Measurements from ENCODE around the gene HS2ST1. TPM values are rescaled to one million over a fixed set of nuclear protein-coding genes. Genes with fewer than 3 reads are reported as not detected.

The HS2ST1 gene
- total and polyA plus RNA-seq, 10 of the 15 experiments (the other 5 are each of a cell fraction or from before 2014, with no cell fraction given), result 5.4 to 30.8 (median 18.6) TPM

GRCh38 chr1:86965012-86965826 is 50.8 kb downstream of the HS2ST1 start (continued):
- no peak for TF ChIP-seq CHD2 (IDR thresholded peaks at IDR 0.05; ENCODE audit: borderline replicate concordance, low read depth, low read length)
- TF ChIP-seq USF2 (IDR thresholded peaks at IDR 0.05; ENCODE audit: borderline replicate concordance, low read depth, low read length), result no peak
- TF ChIP-seq RAD21 (IDR thresholded peaks at IDR 0.05; ENCODE audit: insufficient read depth, low read depth, low read length), result peak; percentile 59; the same call in 1 of the 2 replicates
- TF ChIP-seq ZNF207 (IDR thresholded peaks at IDR 0.05; ENCODE audit: borderline replicate concordance), result no peak
- no peak for TF ChIP-seq IKZF1 (conservative IDR thresholded peaks at IDR 0.05)
- no peak for TF ChIP-seq HDAC6 (IDR thresholded peaks at IDR 0.05; ENCODE audit: unreplicated experiment)
- TF ChIP-seq SMC3 (IDR thresholded peaks at IDR 0.05; ENCODE audit: borderline replicate concordance, low read length), result peak; percentile 58; the same call in 1 of the 2 replicates
- TF ChIP-seq HDAC2 (IDR thresholded peaks at IDR 0.05), result no peak

GRCh38 chr1:86965827-86966182 is 51.4 kb downstream of the HS2ST1 start:
- ATAC-seq (peak; percentile 83), FAIRE-seq (peak; percentile 62), DNase-seq (ENCODE audit: low read depth, low spot score) (peak; percentile 17)
- no TSS peak for BruUV-seq (replicated peaks)
- H3K79me2 ChIP-seq (ENCODE audit: control insufficient read depth, insufficient read depth, low read length), result peaks cover 3% of the 10 kb centered on the region
- no peak overlapping the region for H3K4me3 ChIP-seq
- SMC1A ChIA-PET (ENCODE audit: uncharacterized antibody, unreplicated experiment), result interaction anchor here (0.6 to 4.2 kb wide), 9 partner anchors 10 to 137 kb away, joined by 3 to 68 read pairs (median 4); partner anchors contain the start of genes HS2ST1 and SELENOF
- no peak overlapping the region for H3K9ac ChIP-seq (ENCODE audit: control insufficient read depth, insufficient read depth, low read length)
- no peaks in the 10 kb centered on the region for H3K36me3 ChIP-seq (ENCODE audit: control insufficient read depth in 2 of 2, insufficient read depth in 2 of 2, low read length in 1 of 2)
- RAD21 ChIA-PET (ENCODE audit: unreplicated experiment), result interaction anchor here (1.0 to 3.9 kb wide), 9 partner anchors 9 to 221 kb away, joined by 3 to 40 read pairs (median 4); partner anchors contain the start of genes HS2ST1 and SELENOF
- H3K4me1 ChIP-seq (ENCODE audit: control insufficient read depth, insufficient read depth, low read length), result peaks cover 4% of the 10 kb centered on the region; the same call in 1 of the 2 replicates
- no peak overlapping the region for H3K27ac ChIP-seq (ENCODE audit: control insufficient read depth, insufficient read depth)
- peaks cover 1% of the 10 kb centered on the region; the same call in 1 of the 3 replicates for H3K9me3 ChIP-seq (replicated peaks; ENCODE audit: control insufficient read depth, insufficient read depth, low read length)
- CTCF ChIA-PET, result interaction anchor here (0.7 to 6.0 kb wide), 13 partner anchors 9 to 585 kb away, joined by 3 to 78 read pairs (median 5); partner anchors contain the start of genes HS2ST1, SELENOF and SH3GLB1
- intact Hi-C loops (cut with micrococcal nuclease; ENCODE audit: unreplicated experiment) (loop anchor here (1.0 to 5.0 kb wide), 2 partner anchors 116 to 133 kb away; no protein-coding TSS in a partner anchor), in situ Hi-C loops (cut with MboI) (no loop called here)
- 87% methylated on average over 1 of the region's 1 CpG for WGBS (ENCODE audit: insufficient coverage, insufficient replicate concordance, low lambda C conversion rate, missing lambda C conversion rate)
- no peak overlapping the region for H3K4me2 ChIP-seq (ENCODE audit: control insufficient read depth, insufficient read depth)
- H3K27me3 ChIP-seq (replicated peaks in 1 of 2; ENCODE audit: control insufficient read depth in 2 of 2, insufficient read depth in 2 of 2, low read length in 1 of 2), result no peaks in the 10 kb centered on the region
- POLR2A ChIA-PET, result no interaction called here
- peak; percentile 28; the same call in 1 of the 2 replicates for TF ChIP-seq SPI1 (IDR thresholded peaks at IDR 0.05; ENCODE audit: borderline replicate concordance, insufficient read depth, low read depth, low read length)
- peak; percentile 32; the same call in 1 of the 2 replicates for TF ChIP-seq JUNB (IDR thresholded peaks at IDR 0.05)
- TF ChIP-seq NFIC (IDR thresholded peaks at IDR 0.05; ENCODE audit: low read depth, low read length), result peak; percentile 38; the same call in 1 of the 2 replicates
- TF ChIP-seq RELB (IDR thresholded peaks at IDR 0.05; ENCODE audit: low read depth), result no peak
- H4K20me1 ChIP-seq (ENCODE audit: control insufficient read depth, insufficient read depth), result no peaks in the 10 kb centered on the region
- H2AFZ ChIP-seq (ENCODE audit: control insufficient read depth, low read depth, low read length), result no peak overlapping the region
